MM.1S (cell line): ENCODE data around the gene ASIC2.

ENCODE experiments used
- EZH2 ChIP-seq: fragments of 300-600 bp; sonication (generic); optimal IDR thresholded peaks from 2 replicates; pipeline ENCODE3; 2017; ENCODE audit warnings: low read depth, mild to moderate bottlenecking, antibody characterized with exemption, low read length, mixed read lengths
- TF ChIP-seq, protein P1 (sequence below): fragments of 300-600 bp; sonication (generic); IDR thresholded peaks from 2 replicates; pipeline ENCODE4 v1.5.1; 2016; ENCODE audit warnings: antibody characterized with exemption, low read length, mixed read lengths

- TF ChIP-seq, protein P1, sequence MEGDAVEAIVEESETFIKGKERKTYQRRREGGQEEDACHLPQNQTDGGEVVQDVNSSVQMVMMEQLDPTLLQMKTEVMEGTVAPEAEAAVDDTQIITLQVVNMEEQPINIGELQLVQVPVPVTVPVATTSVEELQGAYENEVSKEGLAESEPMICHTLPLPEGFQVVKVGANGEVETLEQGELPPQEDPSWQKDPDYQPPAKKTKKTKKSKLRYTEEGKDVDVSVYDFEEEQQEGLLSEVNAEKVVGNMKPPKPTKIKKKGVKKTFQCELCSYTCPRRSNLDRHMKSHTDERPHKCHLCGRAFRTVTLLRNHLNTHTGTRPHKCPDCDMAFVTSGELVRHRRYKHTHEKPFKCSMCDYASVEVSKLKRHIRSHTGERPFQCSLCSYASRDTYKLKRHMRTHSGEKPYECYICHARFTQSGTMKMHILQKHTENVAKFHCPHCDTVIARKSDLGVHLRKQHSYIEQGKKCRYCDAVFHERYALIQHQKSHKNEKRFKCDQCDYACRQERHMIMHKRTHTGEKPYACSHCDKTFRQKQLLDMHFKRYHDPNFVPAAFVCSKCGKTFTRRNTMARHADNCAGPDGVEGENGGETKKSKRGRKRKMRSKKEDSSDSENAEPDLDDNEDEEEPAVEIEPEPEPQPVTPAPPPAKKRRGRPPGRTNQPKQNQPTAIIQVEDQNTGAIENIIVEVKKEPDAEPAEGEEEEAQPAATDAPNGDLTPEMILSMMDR = no peak
- TF ChIP-seq EZH2 = no peak
Observed at GRCh38 chr17:33028061-33028460, 265.0 kb downstream of the ASIC2 start.
